HCT116 (cell line): ENCODE measurements around the gene WDR27. TPM values are rescaled to one million over a fixed set of nuclear protein-coding genes. Genes with fewer than 3 reads are reported as not detected.
A peak's percentile ranks its signal among the peaks of the same experiment; 100 is the strongest.

Experiments
- ATAC-seq: fragments of 200-7000 bp; cut with Tn5 transposase; 2 replicates; pipeline ENCODE4 v1.9.1; 2020; ENCODE audit warnings: mild to moderate bottlenecking, moderate library complexity
- BruUV-seq: library from RNA; stranded (reverse); fragments of 400-500 nt; replicated peaks from 2 replicates; lab custom pipeline; 2021; lab: Mats Ljungman, UMichigan
- CTCF ChIA-PET: fragments of 300-600 bp; sonication (Branson Sonifier 250); formaldehyde crosslinking; loops from one replicate; lab custom pipeline; 2021; ENCODE audit warnings: antibody characterized with exemption; lab: Charles Lee
- POLR2A ChIA-PET: fragments of 300-600, 350-600 bp; sonication (Branson Sonifier 250); formaldehyde crosslinking; loops from one replicate; lab custom pipeline; 2021; ENCODE audit warnings: antibody characterized with exemption; lab: Charles Lee
- RAD21 ChIA-PET, 2 experiments: fragments of 300-600 bp; sonication (Branson Sonifier 250); formaldehyde crosslinking; loops; one replicate each; lab custom pipeline; 2023; ENCODE audit warnings: low total read pairs in 2 of 2; ENCODE audit not compliant: uncharacterized antibody in 2 of 2, unreplicated experiment in 2 of 2, low non-redundant PET in 1 of 2; lab: Charles Lee
- DNase-seq: peaks from one replicate; pipeline ENCODE4 v3.0.0-alpha.2; 2010; ENCODE audit warnings: low read depth, low spot score
- H2AFZ ChIP-seq: fragments of 200-600 bp; shearing (Covaris generic), sonication (generic); 2 replicates; pipeline ENCODE4 v1.6.1; 2017; ENCODE audit warnings: low read depth, mixed run types, mixed read lengths, antibody characterized with exemption, low read length; ENCODE audit not compliant: poor library complexity, severe bottlenecking
- H3K27ac ChIP-seq: 2 replicates; pipeline ENCODE4 v1.5.1; 2012; ENCODE audit warnings: low read depth, low read length
- H3K27me3 ChIP-seq: fragments of 200-600 bp; sonication (generic); 2 replicates; pipeline ENCODE4 v1.6.1; 2016; ENCODE audit warnings: mixed run types, low read length, mixed read lengths; ENCODE audit not compliant: insufficient read depth
- H3K36me3 ChIP-seq, 2 experiments: fragments of 200-500 bp in 1 of 2; fragments of 200-600 bp in 1 of 2; sonication (Bioruptor generic) in 1 of 2; sonication (generic) in 1 of 2; 2 replicates each; pipeline versions ENCODE4 v1.5.1 to v1.6.1; 2014 to 2016; ENCODE audit warnings: low read length in 2 of 2, inconsistent platforms in 1 of 2, mixed read lengths in 1 of 2, mixed run types in 1 of 2; ENCODE audit not compliant: insufficient read depth in 2 of 2, control insufficient read depth in 1 of 2
- H3K4me1 ChIP-seq, 2 experiments: fragments of 200-600 bp in 1 of 2; sonication (generic) in 1 of 2; 2 replicates each; pipeline versions ENCODE4 v1.5.1 to v1.6.1; 2012 to 2017; ENCODE audit warnings: low read length in 2 of 2, inconsistent platforms in 1 of 2, mild to moderate bottlenecking in 1 of 2, mixed read lengths in 1 of 2, mixed run types in 1 of 2, moderate library complexity in 1 of 2; ENCODE audit not compliant: insufficient read depth in 2 of 2, control insufficient read depth in 1 of 2
- H3K4me2 ChIP-seq: fragments of 200-600 bp; sonication (generic); 2 replicates; pipeline ENCODE4 v1.6.1; 2017; ENCODE audit warnings: mixed run types, low read length, mixed read lengths
- H3K4me3 ChIP-seq, 2 experiments: fragments of 200-600 bp in 1 of 2; sonication (generic) in 1 of 2; replicated peaks in 1 of 2; 2 replicates each; pipeline ENCODE4 v1.5.1; 2011 to 2016; ENCODE audit warnings: low read length in 2 of 2, control low read depth in 1 of 2, low read depth in 1 of 2, mild to moderate bottlenecking in 1 of 2, mixed read lengths in 1 of 2, mixed run types in 1 of 2
- H3K79me2 ChIP-seq: fragments of 200-600 bp; sonication (generic); 2 replicates; pipeline ENCODE4 v1.6.1; 2017; ENCODE audit warnings: mild to moderate bottlenecking, mixed run types, low read length, moderate library complexity, mixed read lengths; ENCODE audit not compliant: insufficient read depth
- H3K9ac ChIP-seq: fragments of 200-600 bp; sonication (generic); 2 replicates; pipeline ENCODE4 v1.6.1; 2016; ENCODE audit warnings: low read length, mixed read lengths
- H3K9me2 ChIP-seq: fragments of 200-600 bp; sonication (generic), shearing (Covaris generic); 2 replicates; pipeline ENCODE4 v1.6.1; 2017; ENCODE audit warnings: mixed run types, mild to moderate bottlenecking, moderate library complexity; ENCODE audit not compliant: insufficient read depth
- H3K9me3 ChIP-seq, 2 experiments: fragments of 200-500 bp in 1 of 2; fragments of 200-600 bp in 1 of 2; sonication (Bioruptor generic) in 1 of 2; sonication (generic) in 1 of 2; 2 replicates each; pipeline ENCODE4 v1.6.1; 2014 to 2017; ENCODE audit warnings: low read length in 2 of 2, mixed read lengths in 2 of 2, inconsistent platforms in 1 of 2, low read depth in 1 of 2, mild to moderate bottlenecking in 1 of 2, mixed run types in 1 of 2, moderate library complexity in 1 of 2; ENCODE audit not compliant: control insufficient read depth in 1 of 2, insufficient read depth in 1 of 2
- H4K20me1 ChIP-seq: fragments of 200-600 bp; sonication (generic), shearing (Covaris generic); 2 replicates; pipeline ENCODE4 v1.6.1; 2017; ENCODE audit warnings: mixed run types, mild to moderate bottlenecking, moderate library complexity; ENCODE audit not compliant: insufficient read depth
- CTCF ChIP-seq, 3 experiments: fragments of 200-600 bp in 1 of 3; sonication (generic) in 1 of 3; IDR thresholded peaks in 2 of 3; conservative IDR thresholded peaks in 1 of 3; 2 replicates each; pipeline ENCODE4 v1.5.1; 2012 to 2017; ENCODE audit warnings: low read depth in 2 of 3, low read length in 2 of 3, antibody characterized with exemption in 1 of 3, borderline replicate concordance in 1 of 3, control low read depth in 1 of 3, mild to moderate bottlenecking in 1 of 3, mixed read lengths in 1 of 3, mixed run types in 1 of 3, moderate library complexity in 1 of 3; ENCODE audit not compliant: insufficient read depth in 1 of 3
- MAX ChIP-seq: IDR thresholded peaks from 2 replicates; pipeline ENCODE4 v1.6.1; 2012
- POLR2AphosphoS5 ChIP-seq: IDR thresholded peaks from 2 replicates; pipeline ENCODE4 v1.6.1; 2011; ENCODE audit warnings: mild to moderate bottlenecking, low read depth, low read length, moderate library complexity
- RAD21 ChIP-seq: IDR thresholded peaks from 2 replicates; pipeline ENCODE4 v1.6.1; 2012; ENCODE audit warnings: low read depth, mild to moderate bottlenecking
- REST ChIP-seq: IDR thresholded peaks from 2 replicates; pipeline ENCODE4 v1.6.1; 2012; ENCODE audit warnings: low read depth
- SIN3A ChIP-seq: IDR thresholded peaks from 2 replicates; pipeline ENCODE4 v1.6.1; 2012; ENCODE audit warnings: low read depth
- intact Hi-C: fragments of 100-400 bp; cut with micrococcal nuclease; formaldehyde crosslinking; loops from 2 replicates; pipeline ENCODE4 v1.10.0; 2022
- total RNA-seq: library from RNA; stranded (reverse); gene quantifications from one replicate; pipeline ENCODE4 v1.2.1, GENCODE V29; 2021; ENCODE audit not compliant: unreplicated experiment

WDR27 gene
- total RNA-seq, 1 experiment from 2014 or later, result 60.6 TPM

- no peak for ATAC-seq
- Histone ChIP-seq H3K36me3 (no peaks in the 10 kb centered on the region), H3K27ac (no peak overlapping the region), H3K9me2 (no peaks in the 10 kb centered on the region), H4K20me1 (no peaks in the 10 kb centered on the region), H3K27me3 (no peaks in the 10 kb centered on the region), H3K9me3 (no peaks in the 10 kb centered on the region), H3K4me2 (no peak overlapping the region), H3K4me3 (no peak overlapping the region), H3K4me1 (no peaks in the 10 kb centered on the region), H3K79me2 (no peaks in the 10 kb centered on the region), H3K9ac (no peak overlapping the region), H2AFZ (no peak overlapping the region)
- ChIA-PET RAD21 (no interaction called here), CTCF (no interaction called here), POLR2A (no interaction called here)
- DNase-seq, result no peak
- TF ChIP-seq POLR2AphosphoS5, result no peak
- TF ChIP-seq RAD21, result peak; percentile 50
- TF ChIP-seq CTCF (IDR thresholded peaks at IDR 0.05 in 2 of 3, conservative IDR thresholded peaks at IDR 0.05 in 1 of 3; ENCODE audit: borderline replicate concordance in 1 of 3, insufficient read depth in 1 of 3, low read depth in 2 of 3, low read length in 2 of 3), result peak in 1 of 3 experiments; percentile 21; a peak in 1 of 6 replicates
- BruUV-seq, result no TSS peak
- intact Hi-C loops, result no loop called here
Measured at GRCh38 chr6:169487579-169488436, 214.0 kb downstream of the WDR27 start.

GRCh38 chr6:169479783-169480495 is 221.9 kb downstream of the WDR27 start:
- Histone ChIP-seq H3K4me2 (no peak overlapping the region), H3K9me2 (no peaks in the 10 kb centered on the region), H3K79me2 (no peaks in the 10 kb centered on the region), H4K20me1 (no peaks in the 10 kb centered on the region), H3K4me3 (no peak overlapping the region), H3K27me3 (no peaks in the 10 kb centered on the region), H2AFZ (no peak overlapping the region), H3K9me3 (peaks cover 0 to 3% of the 10 kb centered on the region in 2 experiments; a peak in 1 of 4 replicates), H3K9ac (no peak overlapping the region), H3K27ac (no peak overlapping the region), H3K36me3 (no peaks in the 10 kb centered on the region), H3K4me1 (no peaks in the 10 kb centered on the region)
- ChIA-PET RAD21 (no interaction called here), CTCF (no interaction called here), POLR2A (no interaction called here)
- TF ChIP-seq REST (no peak), MAX (no peak), SIN3A (no peak)
- no TSS peak for BruUV-seq
- no peak for DNase-seq
- ATAC-seq, result no peak
- intact Hi-C loops, result no loop called here
